RPMI8226 (cell line): Measurements from ENCODE around the gene GMDS.
A peak's percentile ranks its signal among the peaks of the same experiment; 100 is the strongest.

ENCODE experiments used
- DNase-seq: peaks from one replicate; pipeline ENCODE4 v3.0.0-alpha.2; 2015

GMDS gene

DNA sequence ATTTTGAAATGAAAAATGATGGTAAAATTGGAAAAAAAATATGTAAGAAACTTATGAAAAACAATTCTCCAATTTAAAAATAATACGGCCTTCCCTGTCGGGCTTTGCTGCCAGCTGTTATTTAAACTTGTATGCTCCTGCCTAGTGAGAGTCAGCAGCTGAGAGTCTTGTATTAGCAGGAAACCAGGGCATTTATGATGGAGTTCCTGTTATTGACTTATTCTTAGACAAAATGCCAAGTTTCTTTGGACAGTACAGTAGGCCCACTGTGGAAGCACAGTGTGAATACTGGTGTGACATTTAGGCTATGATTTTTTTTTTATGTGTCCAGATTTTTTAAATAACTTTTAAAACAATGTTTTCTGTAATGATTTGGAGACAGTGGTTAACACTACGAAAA, 42.1 kb downstream of the GMDS start:
- no peak for DNase-seq

DNA sequence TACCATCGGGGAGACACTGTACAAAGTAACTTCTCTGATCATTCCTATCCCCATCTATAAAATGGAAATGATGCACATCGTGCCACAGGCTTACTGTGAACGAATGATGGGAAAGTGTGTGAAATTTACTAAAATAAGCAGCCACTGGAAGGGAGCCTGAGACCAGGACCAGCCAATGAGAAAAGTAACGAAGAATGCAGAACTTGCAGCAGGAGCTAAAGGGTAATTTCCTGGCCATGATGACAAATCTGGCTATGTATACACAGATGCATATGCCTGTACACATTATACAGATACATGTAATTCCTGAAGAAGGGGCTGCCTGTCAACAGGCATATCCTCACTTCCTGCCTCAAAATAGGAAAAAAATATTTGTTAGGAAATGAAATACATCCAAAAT, 47.4 kb downstream of the GMDS start:
- DNase-seq, result no peak

DNA sequence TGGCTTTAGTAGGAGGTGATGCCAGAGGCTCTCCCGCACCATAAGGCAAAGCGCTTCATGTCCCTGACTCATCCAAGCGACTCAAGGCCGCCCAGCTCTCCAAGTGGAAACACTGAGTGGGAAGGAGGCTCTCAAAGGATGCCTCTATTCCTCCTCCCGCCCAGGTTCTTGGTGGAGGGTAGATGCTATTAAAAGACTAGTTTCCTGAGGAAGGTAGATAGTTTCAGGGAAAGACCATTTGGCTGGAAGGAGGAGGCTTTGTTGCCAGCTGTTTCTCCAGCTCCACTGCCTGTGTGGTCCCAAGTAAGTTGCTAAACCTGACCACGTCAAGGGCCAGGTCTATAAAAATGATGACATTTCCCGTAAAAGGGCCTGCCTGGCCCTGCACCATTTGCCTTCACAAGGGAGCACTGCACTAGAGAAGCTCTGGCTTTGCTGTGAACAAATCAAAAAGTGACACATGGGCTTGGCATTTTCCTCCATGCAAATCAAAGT, 48.2 kb downstream of the GMDS start:
- no peak for DNase-seq

DNA sequence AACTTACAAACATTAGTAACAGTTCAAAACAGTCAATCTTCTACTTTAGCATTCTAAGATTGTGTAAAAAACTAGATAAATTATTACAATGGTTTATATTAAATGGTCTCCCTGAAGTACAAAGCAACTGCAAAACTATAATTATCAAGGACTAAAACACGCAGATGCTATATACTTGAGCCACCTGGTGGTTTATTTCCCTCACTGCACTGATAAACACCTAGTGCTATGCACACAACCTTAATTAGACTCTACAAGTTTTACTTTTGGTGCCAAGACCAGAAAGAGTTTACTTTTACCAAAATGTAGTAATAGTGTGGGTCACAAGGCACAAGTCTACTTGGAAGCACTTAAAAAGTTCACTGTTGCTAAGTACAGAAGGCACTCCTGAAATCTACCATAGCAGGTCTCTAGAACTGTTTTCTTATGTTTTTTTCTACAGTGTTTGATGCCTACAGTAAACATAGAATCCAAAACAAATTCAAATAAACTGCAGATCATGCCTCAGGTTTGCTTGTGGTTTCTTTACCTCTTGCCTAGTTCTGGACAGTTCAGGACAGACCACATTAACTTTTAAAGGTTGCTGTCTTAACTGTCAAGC, 49.2 kb downstream of the GMDS start:
- DNase-seq, result peak; percentile 79

DNA sequence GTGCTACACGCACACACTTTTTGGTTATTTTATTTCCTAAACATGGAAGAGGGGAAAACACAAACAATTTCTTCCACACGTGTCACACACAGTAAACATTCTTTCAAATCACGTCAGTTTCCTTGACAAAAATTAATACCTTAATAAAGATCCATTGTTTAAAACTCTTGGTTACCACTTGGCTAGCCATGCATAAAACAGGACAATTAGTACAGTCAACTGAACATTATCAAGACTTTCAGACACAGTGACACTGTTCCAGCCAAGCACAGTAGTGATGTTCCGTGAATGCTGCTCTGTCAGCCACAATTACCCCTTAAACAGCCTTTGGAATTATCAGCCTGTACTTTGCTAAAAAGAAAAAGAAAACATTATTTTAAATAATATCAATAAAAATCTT, 50.8 kb downstream of the GMDS start:
- DNase-seq, result no peak

DNA sequence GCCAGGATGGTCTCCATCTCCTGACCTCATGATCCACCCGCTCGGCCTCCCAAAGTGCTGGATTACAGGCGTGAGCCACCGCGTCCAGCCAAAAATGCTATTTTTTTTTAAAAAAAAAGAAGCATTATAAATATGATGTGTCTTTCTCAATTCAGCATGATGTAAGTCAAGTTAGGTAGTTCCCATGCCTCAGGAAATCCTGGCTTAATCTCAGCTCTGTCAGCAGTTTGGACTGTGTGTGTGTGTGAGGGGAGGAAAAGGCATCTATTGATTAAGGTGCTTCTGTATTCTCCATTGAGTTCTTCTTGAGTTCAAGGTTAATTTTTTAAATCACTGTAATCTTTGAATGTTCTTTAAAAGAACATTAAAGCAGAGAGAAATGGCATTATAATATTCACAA, 51.5 kb downstream of the GMDS start:
- no peak for DNase-seq

DNA sequence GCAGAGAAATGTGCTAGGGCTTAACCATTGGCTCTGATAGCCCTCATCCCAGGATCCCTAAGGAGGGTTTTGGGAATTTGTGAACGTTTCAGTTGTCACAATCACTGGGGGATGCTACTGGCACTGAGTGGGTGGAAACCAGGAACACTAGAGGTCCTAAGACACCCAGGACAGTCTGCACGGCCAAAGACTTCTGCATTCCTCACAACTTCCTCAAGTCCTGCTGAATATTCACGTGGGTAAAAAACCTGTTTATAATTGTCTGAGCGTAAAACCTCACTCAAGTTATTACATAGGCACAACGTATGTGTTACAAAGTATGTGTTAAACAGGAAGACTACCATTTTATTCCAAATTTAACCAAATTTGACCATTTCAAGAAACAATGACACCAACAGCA, 52.4 kb downstream of the GMDS start:
- DNase-seq, result no peak

DNA sequence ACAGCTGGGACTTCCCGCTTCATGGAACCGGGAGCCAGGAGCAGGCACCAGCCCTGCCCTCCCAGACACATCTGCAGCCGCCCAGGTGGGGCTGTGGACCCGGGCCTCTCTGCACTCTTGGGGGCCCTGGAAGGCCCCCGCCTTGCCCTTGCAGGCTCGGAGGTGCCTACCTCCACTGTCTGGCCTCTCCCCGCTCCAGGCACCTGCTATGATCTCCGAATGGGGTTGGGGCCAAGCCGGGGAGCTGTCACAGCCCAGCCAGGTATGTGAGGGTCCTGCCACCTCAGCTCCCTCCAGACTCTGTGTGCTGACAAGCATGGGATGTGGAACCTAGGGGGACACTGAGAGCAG, 54.0 kb downstream of the GMDS start:
- DNase-seq, result no peak

DNA sequence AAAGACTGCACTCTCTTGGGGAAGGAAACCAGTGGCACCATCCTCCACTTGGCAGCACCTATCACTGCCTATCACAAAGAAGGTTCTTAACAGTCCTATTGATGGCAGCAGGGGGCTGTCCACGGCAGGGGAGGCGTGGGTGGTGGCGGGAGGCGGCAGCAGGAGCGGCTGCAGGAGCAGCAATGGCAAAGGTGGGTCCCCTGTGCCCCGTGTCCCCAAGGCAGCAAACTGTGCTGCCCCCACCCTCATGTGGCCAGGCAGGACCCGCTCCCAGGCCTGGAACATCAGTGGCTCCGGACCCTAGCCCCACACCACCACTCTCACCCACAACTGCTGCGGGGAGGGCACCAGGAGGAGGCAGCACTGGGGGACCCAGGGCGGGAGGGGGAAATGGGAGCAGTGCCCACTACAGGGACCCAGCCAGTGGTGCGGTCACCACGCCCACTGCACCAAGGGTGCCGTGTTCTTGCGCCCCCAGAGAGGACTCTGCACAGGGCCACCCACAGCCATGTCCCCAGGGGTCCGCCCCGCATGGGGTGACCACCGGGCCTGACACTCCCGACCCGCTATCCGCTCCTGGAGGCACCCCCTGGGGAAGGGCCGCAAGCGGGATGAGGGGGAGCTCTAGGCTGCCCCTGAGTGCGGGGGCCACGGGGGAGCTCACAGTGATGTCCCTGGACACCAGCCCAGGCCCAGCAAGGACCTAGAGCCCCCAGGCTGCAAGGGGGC, 54.6 kb downstream of the GMDS start:
- no peak for DNase-seq

DNA sequence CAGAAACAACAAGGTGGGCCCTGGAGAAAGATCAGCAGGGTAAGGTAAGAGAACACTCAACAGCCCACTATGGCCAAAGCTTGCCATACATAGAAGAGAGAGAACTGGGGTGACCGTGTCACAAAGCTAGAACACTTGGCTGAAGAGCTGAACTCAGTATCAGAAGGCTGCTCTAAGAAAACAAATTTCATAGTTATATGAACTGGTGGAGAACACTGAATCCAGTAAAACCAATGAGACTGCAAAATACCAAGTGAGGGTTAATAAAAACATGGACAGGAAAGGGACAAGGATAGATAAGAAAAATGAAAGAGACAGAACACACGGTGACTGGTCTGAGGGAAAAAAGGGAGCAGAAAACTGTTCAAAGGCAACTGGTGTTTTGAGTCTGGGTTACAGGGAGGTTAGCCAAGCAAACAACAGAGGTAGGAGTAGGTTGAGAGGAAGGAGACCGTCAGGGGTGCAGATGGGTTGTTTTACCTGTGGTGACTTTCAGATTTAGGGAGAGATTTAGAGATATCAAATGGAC, 56.5 kb downstream of the GMDS start:
- no peak for DNase-seq

DNA sequence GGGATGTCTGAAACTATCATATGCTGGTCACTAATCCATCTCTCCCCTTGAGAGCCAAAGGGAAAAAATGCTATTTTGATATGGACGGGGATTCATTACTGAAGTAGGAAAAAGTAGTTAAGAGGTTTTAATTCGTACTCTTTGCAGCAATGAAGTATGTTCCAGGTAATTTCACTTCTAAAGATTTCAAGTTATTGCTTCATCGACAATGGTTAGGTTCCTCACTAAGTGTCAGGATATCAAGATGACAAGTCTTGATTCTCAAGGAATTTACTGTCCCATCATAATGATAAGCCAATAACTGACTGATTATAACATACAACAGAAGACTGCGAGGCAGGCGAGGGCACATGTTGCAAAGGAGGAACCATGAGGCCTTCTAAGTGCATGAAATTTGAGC, 57.0 kb downstream of the GMDS start:
- DNase-seq, result no peak

DNA sequence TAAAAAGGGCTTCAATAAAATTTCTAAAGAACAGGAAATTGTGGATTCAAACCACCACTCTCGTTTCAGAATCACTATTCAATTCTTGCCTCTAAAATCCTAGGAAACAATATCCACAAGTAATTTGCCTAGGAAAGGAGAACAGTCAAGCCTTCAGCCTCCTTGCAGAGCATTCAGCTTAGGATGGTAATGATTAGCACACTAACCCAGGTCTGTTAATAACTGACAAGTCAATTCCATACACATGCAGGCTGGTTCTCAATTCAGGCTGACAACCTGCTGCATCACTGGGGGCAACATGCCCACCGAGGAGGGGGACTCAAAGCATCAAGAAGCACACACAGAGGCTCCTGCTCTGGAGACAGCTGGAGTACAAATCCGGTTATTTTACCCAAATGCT, 57.6 kb downstream of the GMDS start:
- no peak for DNase-seq

DNA sequence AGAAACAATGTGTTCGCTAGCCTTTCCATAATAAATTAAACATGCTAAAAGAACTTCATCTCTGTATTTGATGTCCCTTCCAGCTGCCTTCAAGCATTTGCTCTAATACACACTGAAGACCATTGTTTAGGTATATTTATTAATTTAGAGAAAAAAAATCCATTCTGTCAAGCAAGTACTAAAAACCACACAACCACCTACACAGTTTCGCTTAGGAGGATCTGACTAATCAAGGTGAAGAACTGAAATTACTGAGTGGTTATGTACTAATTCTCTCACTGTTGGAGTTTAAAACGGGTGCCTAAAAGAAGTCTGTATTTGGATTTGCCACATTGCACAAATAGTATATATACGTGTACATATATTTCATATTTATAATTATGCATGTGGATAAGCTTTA, 58.9 kb downstream of the GMDS start:
- DNase-seq, result no peak

DNA sequence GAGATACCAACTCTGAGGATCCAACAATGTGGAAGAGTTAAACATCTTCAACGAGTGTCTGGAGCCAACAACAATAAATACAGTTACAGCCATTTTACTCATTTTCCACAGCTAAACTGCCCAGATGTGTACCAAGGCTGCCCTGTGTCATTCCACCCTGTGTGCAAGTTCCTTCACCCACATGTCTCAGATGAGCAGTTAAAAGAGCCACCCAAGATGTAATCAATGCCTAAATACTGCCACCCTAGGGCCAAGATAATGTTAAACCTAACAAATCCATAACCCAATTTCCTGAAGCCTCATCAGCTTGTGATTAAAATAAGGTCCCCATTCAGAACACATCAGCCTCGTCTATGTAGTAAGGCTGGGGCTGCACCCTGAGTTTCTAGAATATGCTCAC, 59.9 kb downstream of the GMDS start:
- DNase-seq, result no peak

DNA sequence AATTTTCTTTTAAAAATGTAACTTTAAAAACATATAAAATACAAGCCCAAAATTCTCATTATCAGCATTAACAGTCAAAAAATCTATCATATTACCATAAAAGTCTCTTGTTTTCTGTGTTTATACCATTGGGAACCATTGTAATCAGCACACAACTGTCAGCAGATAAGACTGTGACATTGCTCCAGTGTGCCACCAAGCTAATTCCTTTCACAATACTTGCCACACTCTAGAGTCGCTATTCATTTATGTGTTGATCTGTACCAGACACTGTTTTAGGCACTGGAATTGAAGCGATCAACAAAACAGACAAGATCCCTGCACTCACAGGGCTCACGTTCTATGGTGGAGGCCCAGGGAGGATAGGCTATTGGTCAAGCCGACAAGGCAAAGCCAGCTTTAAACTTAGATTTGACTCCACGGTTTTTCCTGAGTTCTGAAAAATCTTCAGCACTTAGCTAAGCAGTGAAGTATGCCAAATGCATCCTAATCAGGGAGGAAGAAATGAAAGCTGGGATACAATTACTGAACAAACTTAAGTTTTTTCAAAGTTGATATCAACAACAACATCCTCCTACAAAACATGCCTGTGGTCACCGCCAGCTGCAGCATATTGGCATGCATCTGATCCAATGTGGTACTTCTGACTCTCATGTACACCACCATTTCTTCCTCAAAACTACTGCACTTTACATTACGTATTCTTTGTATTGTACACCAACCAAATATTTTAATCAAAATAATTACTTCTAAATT, 60.5 kb downstream of the GMDS start:
- no peak for DNase-seq

DNA sequence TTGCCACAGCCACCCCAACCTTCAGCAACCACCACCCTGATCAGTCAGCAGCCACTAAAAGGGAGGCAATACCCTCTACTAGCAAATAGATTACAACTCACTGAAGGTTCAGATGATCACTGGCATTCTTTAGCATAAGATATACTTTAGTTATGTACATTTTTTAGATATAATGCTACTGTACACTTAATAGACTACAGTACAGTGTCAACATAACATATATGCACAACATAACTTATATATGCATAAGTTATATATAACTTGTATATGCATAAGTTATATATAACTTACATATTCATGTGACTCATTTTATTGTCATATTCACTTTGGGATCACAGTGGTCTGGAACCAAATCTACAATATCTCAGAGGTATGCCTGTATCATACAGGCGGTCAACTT, 61.7 kb downstream of the GMDS start:
- no peak for DNase-seq

DNA sequence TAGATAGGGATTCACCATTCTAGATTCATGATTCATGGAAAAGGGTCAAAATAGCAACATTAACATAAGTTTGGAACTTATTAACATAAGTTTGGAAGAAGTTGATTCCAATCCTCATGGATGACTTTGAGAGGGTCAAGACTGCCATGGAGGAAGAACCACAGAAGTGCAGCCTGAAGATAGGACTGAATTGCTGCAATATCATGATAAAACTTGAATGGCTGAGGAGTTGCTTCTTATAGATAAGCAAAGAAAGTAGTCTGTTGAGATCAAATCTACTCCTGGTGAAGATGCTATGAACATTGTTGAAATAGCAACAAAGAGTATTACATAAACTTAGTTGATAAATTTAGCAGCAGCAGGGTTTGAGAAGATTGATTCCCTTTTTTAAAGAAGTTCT, 62.2 kb downstream of the GMDS start:
- no peak for DNase-seq

DNA sequence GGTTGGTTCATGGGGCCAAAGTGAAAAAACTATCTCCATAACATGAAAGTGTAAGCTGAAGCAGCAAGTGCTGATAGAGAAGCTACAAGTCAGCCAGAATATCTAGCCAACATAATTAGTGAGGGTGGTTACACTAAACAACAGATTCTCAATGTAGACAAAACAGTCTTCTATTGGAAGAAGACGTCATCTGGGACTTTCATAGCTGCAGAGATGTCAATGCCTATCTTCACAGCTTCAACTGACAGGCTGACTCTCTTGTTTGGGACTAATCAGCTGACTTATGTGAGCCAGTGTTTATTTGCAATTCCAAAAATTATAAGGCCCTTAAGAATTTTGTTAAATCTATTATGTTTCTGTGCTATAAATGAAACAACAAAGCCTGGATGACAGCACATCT, 63.2 kb downstream of the GMDS start:
- DNase-seq, result no peak

DNA sequence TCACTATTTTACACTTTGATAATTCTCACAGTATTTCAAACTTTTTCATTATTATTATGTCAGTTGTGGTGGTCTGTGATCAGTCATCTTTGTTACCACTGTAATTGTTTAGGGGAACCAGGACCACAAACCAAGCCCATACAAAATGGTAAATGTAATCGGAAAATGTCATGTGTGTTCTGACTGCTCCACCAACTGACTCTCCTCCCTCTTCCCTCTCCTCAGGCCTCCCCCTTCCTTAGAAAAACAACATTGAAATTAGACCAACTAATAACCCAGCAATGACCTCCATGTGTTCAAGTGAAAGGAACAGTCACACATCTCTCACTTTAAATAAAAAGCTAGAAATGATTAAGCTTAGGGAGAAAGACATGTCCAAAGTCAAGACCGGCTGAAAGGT, 63.8 kb downstream of the GMDS start:
- no peak for DNase-seq

DNA sequence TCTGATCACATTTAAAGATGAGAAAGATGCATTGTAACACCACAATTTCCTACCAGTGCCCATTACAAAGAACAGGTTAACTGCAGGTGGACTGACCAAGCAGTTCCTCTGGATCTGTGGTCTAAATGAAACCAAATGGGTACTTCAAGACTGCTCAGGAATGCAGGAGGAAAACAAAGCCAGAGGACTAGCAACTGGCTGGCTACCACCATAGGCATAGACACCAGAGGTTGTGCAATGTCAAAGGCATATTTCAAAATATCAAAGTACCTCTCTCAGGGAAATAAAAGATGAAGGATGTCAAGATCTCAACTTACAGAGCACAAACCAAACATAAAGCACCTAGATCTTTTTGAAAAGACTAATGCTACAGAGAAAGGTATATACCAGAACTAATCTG, 65.5 kb downstream of the GMDS start:
- DNase-seq, result no peak

DNA sequence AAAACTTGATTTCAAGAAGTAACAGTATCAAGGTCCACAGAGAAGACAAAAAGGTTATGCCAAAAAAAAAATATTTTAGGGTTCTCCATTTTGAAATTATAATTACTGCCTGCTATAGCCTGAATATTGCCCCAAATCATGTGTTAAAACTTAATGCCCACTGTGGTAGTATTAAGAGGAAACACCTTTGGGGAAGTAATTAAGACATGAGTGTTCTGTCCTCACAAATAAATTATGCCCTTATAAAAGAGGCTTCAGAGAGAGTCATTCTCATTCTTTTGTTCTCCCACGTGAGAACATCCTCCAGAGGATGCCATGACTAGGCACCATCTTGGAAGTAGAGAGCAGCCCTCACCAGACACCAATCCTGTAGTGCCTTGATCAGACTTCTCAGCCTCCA, 66.2 kb downstream of the GMDS start:
- no peak for DNase-seq

DNA sequence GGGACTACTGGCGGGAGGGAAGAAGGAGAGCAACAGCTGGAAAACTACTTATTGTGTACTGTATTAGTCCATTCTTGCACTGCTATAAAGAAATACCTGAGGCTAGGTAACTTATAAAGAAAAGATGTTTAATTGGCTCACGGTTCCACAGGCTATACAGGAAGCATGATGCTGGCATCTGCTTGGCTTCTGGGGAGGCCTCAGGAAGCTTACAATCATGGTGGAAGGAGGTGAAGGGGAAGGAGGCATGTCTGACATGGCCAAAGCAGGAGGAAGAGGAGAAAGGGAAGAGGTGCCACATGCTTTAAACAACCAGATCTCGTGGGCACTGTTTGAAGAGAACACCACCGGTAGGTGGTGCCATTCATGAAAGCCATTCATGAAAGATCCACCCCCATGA, 67.3 kb downstream of the GMDS start:
- DNase-seq, result no peak

DNA sequence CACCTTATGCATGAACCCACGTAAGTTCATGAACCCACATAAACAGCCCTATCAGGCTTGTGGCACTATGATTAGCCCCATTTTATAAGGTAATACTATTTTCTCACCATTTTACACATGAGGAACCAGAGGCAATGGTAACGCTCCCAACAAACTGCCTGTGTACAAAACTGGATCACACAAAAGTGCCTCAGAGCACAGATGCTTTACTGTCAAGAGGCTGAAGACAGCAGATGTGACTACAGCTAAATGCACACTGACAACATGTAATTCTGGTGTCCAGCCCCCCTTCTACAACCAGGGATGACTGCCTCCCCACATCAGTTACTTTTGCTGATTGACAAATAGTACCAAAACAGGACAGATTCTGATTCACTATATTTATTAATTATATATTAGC, 69.6 kb downstream of the GMDS start:
- no peak for DNase-seq
